ENCODE measurements around the gene BRF1.

GRCh38 chr14:105290621-105291346 lies 10.0 kb downstream of the BRF1 start:
- TF ChIP-seq CTCF (IDR thresholded peaks at IDR 0.05) (no peak), POLR2A (IDR thresholded peaks at IDR 0.05) (no peak)

Measured in right lobe of liver (tissue), 4 donors.